K562 (cell line): Measurements from ENCODE around the gene RMI1. TPM values are rescaled to one million over a fixed set of nuclear protein-coding genes. Genes with fewer than 3 reads are reported as not detected.

Source experiments
- ATAC-seq: fragments of 200-7000 bp; cut with Tn5 transposase; 3 replicates; pipeline ENCODE4 v1.9.1; 2020; ENCODE audit warnings: moderate library complexity
- BruUV-seq: library from RNA; stranded (reverse); fragments of 400-500 nt; replicated peaks from 2 replicates; lab custom pipeline; 2021; lab: Mats Ljungman, UMichigan
- CTCF ChIA-PET: fragments of 300-600 bp; formaldehyde crosslinking; extraction: SDS; loops from one replicate; lab custom pipeline; 2021; ENCODE audit warnings: low intra/inter-chr PET ratio; lab: Yijun Ruan, JAX
- POLR2A ChIA-PET: fragments of 300-600, 350-650 bp; sonication (Branson Sonifier 250); formaldehyde crosslinking; extraction: SDS; loops from one replicate; lab custom pipeline; 2021; ENCODE audit warnings: antibody characterized with exemption, inconsistent platforms; lab: Yijun Ruan, JAX
- DNase-seq, 4 experiments: peaks; one replicate each; pipeline versions ENCODE4 v3.0.0 to v3.0.0-alpha.2; 2011 to 2018; ENCODE audit warnings: low spot score in 3 of 4, mixed read lengths in 3 of 4; ENCODE audit errors: extremely low read depth in 1 of 4
- FAIRE-seq: peaks from 2 replicates; lab custom pipeline; 2011; peaks lifted over from hg19 to GRCh38; lab: Jason Lieb, UNC
- H2AFZ ChIP-seq: 2 replicates; pipeline ENCODE4 v1.6.0; 2011; ENCODE audit warnings: low read depth, low read length, control low read depth, inconsistent platforms
- H3K27ac ChIP-seq: fragments of 200-600 bp; 3 replicates; pipeline ENCODE4 v1.8.0; 2011; ENCODE audit warnings: low read depth, mild to moderate bottlenecking, control low read depth, inconsistent platforms, low read length, moderate library complexity, mixed read lengths; ENCODE audit errors: extremely low read depth
- H3K27me3 ChIP-seq, 2 experiments: fragments of 300-600 bp in 1 of 2; 2 replicates in 1 of 2; 3 replicates in 1 of 2; pipeline versions ENCODE4 v1.6.0 to v1.8.0; 2011; ENCODE audit warnings: inconsistent platforms in 2 of 2, low read length in 2 of 2, mild to moderate bottlenecking in 1 of 2, mixed read lengths in 1 of 2, moderate library complexity in 1 of 2; ENCODE audit not compliant: control insufficient read depth in 2 of 2, insufficient read depth in 2 of 2
- H3K36me3 ChIP-seq: fragments of 300-600 bp; 3 replicates; pipeline ENCODE4 v1.8.0; 2011; ENCODE audit warnings: mild to moderate bottlenecking, low read length, inconsistent platforms; ENCODE audit not compliant: control insufficient read depth, insufficient read depth
- H3K4me1 ChIP-seq, 2 experiments: fragments of 200-600 bp in 1 of 2; replicated peaks in 1 of 2; 2 replicates in 1 of 2; 3 replicates in 1 of 2; pipeline versions ENCODE4 v1.5.1 to v1.8.0; 2011; ENCODE audit warnings: inconsistent platforms in 2 of 2, low read length in 2 of 2, mild to moderate bottlenecking in 1 of 2, mixed read lengths in 1 of 2, moderate library complexity in 1 of 2; ENCODE audit not compliant: control insufficient read depth in 2 of 2, insufficient read depth in 2 of 2
- H3K4me2 ChIP-seq: 2 replicates; pipeline ENCODE4 v1.6.1; 2011; ENCODE audit warnings: low read length, control low read depth, inconsistent platforms, mixed read lengths; ENCODE audit not compliant: insufficient read depth
- H3K4me3 ChIP-seq: fragments of 200-600 bp; sonication (generic), shearing (Covaris generic); 2 replicates; pipeline ENCODE4 v1.5.1; 2016; ENCODE audit warnings: control low read depth, inconsistent platforms
- H3K79me2 ChIP-seq: fragments of 200-600 bp; 3 replicates; pipeline ENCODE4 v1.8.0; 2011; ENCODE audit warnings: low read length, inconsistent platforms; ENCODE audit not compliant: control insufficient read depth, insufficient read depth
- H3K9ac ChIP-seq, 2 experiments: 2 replicates each; pipeline versions ENCODE4 v1.6.0 to v1.6.1; 2011; ENCODE audit warnings: low read depth in 2 of 2, low read length in 2 of 2, control low read depth in 1 of 2, inconsistent platforms in 1 of 2, mild to moderate bottlenecking in 1 of 2, mixed read lengths in 1 of 2; ENCODE audit not compliant: insufficient read depth in 1 of 2
- H3K9me1 ChIP-seq: one replicate; pipeline ENCODE4 v1.6.0; 2011; ENCODE audit warnings: inconsistent platforms, mild to moderate bottlenecking, low read length, moderate library complexity; ENCODE audit not compliant: control insufficient read depth, insufficient read depth
- H3K9me3 ChIP-seq: replicated peaks from 2 replicates; pipeline ENCODE4 v1.5.1; 2011; ENCODE audit warnings: low read depth, low read length, inconsistent platforms; ENCODE audit not compliant: control insufficient read depth, insufficient read depth
- H4K20me1 ChIP-seq: replicated peaks from 2 replicates; pipeline ENCODE4 v1.6.1; 2011; ENCODE audit warnings: low read length, inconsistent platforms, mixed read lengths; ENCODE audit not compliant: control insufficient read depth, insufficient read depth
- AFF1 ChIP-seq, 2 experiments: fragments of 450-650 bp; IDR thresholded peaks; 2 replicates each; pipeline ENCODE4 v1.6.1; 2018; ENCODE audit warnings: mild to moderate bottlenecking in 2 of 2, low read depth in 1 of 2; ENCODE audit not compliant: partially characterized antibody in 2 of 2
- CBFA2T3 ChIP-seq: fragments of 450-650 bp; IDR thresholded peaks from 2 replicates; pipeline ENCODE4 v1.6.1; 2017
- ETS1 ChIP-seq: conservative IDR thresholded peaks from 2 replicates; pipeline ENCODE4 v1.6.1; 2011; ENCODE audit warnings: low read depth, mild to moderate bottlenecking, low read length; ENCODE audit not compliant: control insufficient read depth
- FUS ChIP-seq: fragments of 200-400 bp; formaldehyde crosslinking; optimal IDR thresholded peaks from 2 replicates; pipeline ENCODE3; 2017; ENCODE audit warnings: low read depth, low read length
- KLF13 ChIP-seq: fragments of 450-650 bp; IDR thresholded peaks from 2 replicates; pipeline ENCODE4 v1.6.1; 2016; ENCODE audit warnings: missing genetic modification characterization, low read depth, mild to moderate bottlenecking, missing compliant biosample characterization, moderate library complexity, borderline replicate concordance
- L3MBTL2 ChIP-seq: fragments of 450-650 bp; IDR thresholded peaks from 2 replicates; pipeline ENCODE4 v1.6.1; 2016; ENCODE audit warnings: mild to moderate bottlenecking, moderate library complexity
- MAFF ChIP-seq: IDR thresholded peaks from 2 replicates; pipeline ENCODE4 v1.6.1; 2012; ENCODE audit warnings: low read length, improper control_type of control experiment
- MAZ ChIP-seq, 2 experiments: fragments of 450-650 bp in 1 of 2; sonication (generic) in 1 of 2; formaldehyde crosslinking; IDR thresholded peaks in 1 of 2; conservative IDR thresholded peaks in 1 of 2; 2 replicates each; pipeline versions ENCODE4 v1.4.0 to v1.5.0; 2020; ENCODE audit warnings: mild to moderate bottlenecking in 1 of 2, missing genetic modification reagents in 1 of 2
- POLR2G ChIP-seq: fragments of 200-400 bp; formaldehyde crosslinking; IDR thresholded peaks from 2 replicates; pipeline ENCODE4 v1.6.1; 2017; ENCODE audit warnings: low read depth, mild to moderate bottlenecking, antibody characterized with exemption, low read length, moderate library complexity
- PTBP1 ChIP-seq: fragments of 200-400 bp; formaldehyde crosslinking; IDR thresholded peaks from 2 replicates; pipeline ENCODE4 v1.6.1; 2017; ENCODE audit warnings: low read depth, low read length
- SIN3A ChIP-seq, 2 experiments: fragments of 150-350 bp in 1 of 2; IDR thresholded peaks; 2 replicates each; pipeline ENCODE4 v1.6.1; 2011 to 2016; ENCODE audit warnings: borderline replicate concordance in 2 of 2, low read depth in 2 of 2, low read length in 2 of 2, mild to moderate bottlenecking in 2 of 2, moderate library complexity in 2 of 2; ENCODE audit not compliant: control insufficient read depth in 1 of 2
- U2AF2 ChIP-seq: fragments of 200-400 bp; formaldehyde crosslinking; optimal IDR thresholded peaks from 2 replicates; pipeline ENCODE3; 2017; ENCODE audit warnings: low read depth, mild to moderate bottlenecking, low read length
- ZC3H11A ChIP-seq: IDR thresholded peaks from 2 replicates; pipeline ENCODE4 v1.6.1; 2012; ENCODE audit warnings: low read depth, low read length, improper control_type of control experiment
- ZFX ChIP-seq: sonication (generic); formaldehyde crosslinking; IDR thresholded peaks from 2 replicates; pipeline ENCODE4 v1.8.0; 2022; ENCODE audit warnings: mild to moderate bottlenecking, missing genetic modification reagents, moderate library complexity
- WGBS: fragments of 100-300 bp; shearing (Covaris generic); methylation state at CpG from one replicate; pipeline ENCODE4 v1.1.6; 2016; ENCODE audit warnings: low coverage, mixed read lengths; ENCODE audit not compliant: insufficient coverage; ENCODE audit errors: missing lambda C conversion rate; 5-methylcytosine and 5-hydroxymethylcytosine counted together
- in situ Hi-C: fragments of 300-500 bp; cut with MboI; formaldehyde crosslinking; loops from 4 replicates; pipeline ENCODE4 v1.15.0; 2018; ENCODE audit warnings: inconsistent platforms, mixed read lengths
- intact Hi-C: fragments of 100-400 bp; cut with micrococcal nuclease; formaldehyde crosslinking; loops from 2 replicates; pipeline ENCODE4 v1.14.2; 2022
- polyA plus RNA-seq, 8 experiments: library from polyadenylated mRNA; depleted of rRNA in 4 of 8; stranded (reverse) in 5 of 8; unstranded in 3 of 8; fragments of >200 nt; fragmentation: Nextera tagmentation in 2 of 8; fragmentation: Illumina TruSeq in 1 of 8; extraction: Ambion mirVana in 2 of 8; extraction: Trizol in 1 of 8; gene quantifications; 2 replicates each; pipeline versions ENCODE4 v1.2.1 to v1.2.3, GENCODE V29; 2011 to 2014; ENCODE audit warnings: inconsistent platforms in 1 of 8, missing spikeins in 1 of 8
- total RNA-seq, 7 experiments: library from RNA; depleted of rRNA in 6 of 7; stranded (reverse); fragments of >200 nt in 6 of 7; fragmentation: Illumina TruSeq in 2 of 7; extraction: Trizol in 2 of 7; gene quantifications; 2 replicates each; pipeline versions ENCODE4 v1.2.1 to v1.2.3, GENCODE V29; 2011 to 2021; ENCODE audit warnings: low replicate concordance in 1 of 7
- TF ChIP-seq, protein P1 (sequence below): fragments of 250-450 bp; sonication (Bioruptor Pico); IDR thresholded peaks from 2 replicates; pipeline ENCODE4 v1.5.0; 2020; ENCODE audit warnings: mild to moderate bottlenecking

RMI1 gene
- total and polyA plus RNA-seq, 9 of the 15 experiments (the other 6 are each of a cell fraction or from before 2014, with no cell fraction given): 3.0 to 17.4 (median 10.6) TPM

DNA sequence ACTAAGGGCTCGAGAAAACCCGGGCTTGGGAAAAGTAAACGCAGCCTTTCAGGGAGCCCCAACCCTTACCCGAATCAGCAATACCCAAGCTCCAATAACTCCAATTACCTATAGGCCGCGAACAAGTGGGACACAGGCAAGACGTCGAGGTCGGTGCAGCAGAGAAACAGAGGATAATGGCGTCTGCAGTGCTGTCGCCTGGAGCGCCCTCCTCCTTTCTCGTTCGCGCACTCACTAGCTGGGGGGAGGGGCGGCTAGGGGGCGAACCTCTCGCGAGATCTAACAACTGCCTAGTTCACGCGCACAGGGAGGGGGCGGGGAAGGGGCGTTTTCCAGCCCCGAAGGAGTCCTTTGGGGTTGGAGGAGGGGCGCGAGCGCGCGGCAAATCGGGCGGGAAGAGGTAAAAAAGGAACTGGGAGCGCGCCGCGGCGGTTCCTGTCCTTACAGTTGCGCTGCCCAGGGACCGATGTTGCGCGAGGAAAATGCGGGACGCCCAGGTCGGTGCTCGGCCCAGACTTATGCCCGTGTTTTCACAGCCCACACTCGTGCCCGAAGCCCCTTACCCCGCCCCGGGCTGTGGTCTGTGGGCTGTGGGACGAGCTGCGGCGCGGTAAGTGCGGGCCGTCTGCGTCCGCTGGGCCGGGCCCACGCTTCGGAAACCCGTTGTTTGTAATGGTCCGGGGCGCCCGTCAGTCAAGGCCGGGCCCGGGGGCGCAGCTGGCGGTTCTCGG is at the start of gene RMI1 (continued):
- TF ChIP-seq SIN3A (IDR thresholded peaks at IDR 0.05; ENCODE audit: borderline replicate concordance in 2 of 2, control insufficient read depth in 1 of 2, low read depth in 2 of 2, low read length in 2 of 2) (0 out of 4 replicates have a peak, but pooled peaks of 1 of the 2 experiments have one; percentile 53), U2AF2 (no peak), FUS (no peak), MAZ (CRISPR knock-in tag; conservative IDR thresholded peaks at IDR 0.05 in 1 of 2, IDR thresholded peaks at IDR 0.05 in 1 of 2) (peak; percentile 41 to 53; a peak in 3 of 4 replicates), ZC3H11A (no peak), CBFA2T3 (no peak), KLF13 (peak; percentile 88), L3MBTL2 (peak; percentile 91), PTBP1 (no peak), ZFX (CRISPR knock-in tag) (peak; percentile 89), POLR2G (peak; percentile 82)

- intact Hi-C loops: no loop called here
- in situ Hi-C loops: no loop called here
- Histone ChIP-seq H3K79me2 (no peaks in the 10 kb centered on the region), H3K4me2 (no peak overlapping the region), H3K4me3 (no peak overlapping the region), H3K9ac (no peak overlapping the region), H3K9me1 (no peaks in the 10 kb centered on the region), H3K9me3 (no peaks in the 10 kb centered on the region), H2AFZ (no peak overlapping the region), H3K36me3 (no peaks in the 10 kb centered on the region), H4K20me1 (no peaks in the 10 kb centered on the region), H3K27ac (no peak overlapping the region), H3K27me3 (no peaks in the 10 kb centered on the region), H3K4me1 (no peaks in the 10 kb centered on the region)
- FAIRE-seq: no peak
- CTCF ChIA-PET: no interaction called here
- ATAC-seq: no peak
- POLR2A ChIA-PET: no interaction called here
- BruUV-seq: no TSS peak
- no peak for DNase-seq
- 78% methylated on average over 5 of the region's 5 CpGs for WGBS
- TF ChIP-seq MAFF (no peak), AFF1 (IDR thresholded peaks at IDR 0.05; ENCODE audit: low read depth in 1 of 2, partially characterized antibody in 2 of 2) (no peak), ETS1 (no peak)
- TF ChIP-seq, protein P1, sequence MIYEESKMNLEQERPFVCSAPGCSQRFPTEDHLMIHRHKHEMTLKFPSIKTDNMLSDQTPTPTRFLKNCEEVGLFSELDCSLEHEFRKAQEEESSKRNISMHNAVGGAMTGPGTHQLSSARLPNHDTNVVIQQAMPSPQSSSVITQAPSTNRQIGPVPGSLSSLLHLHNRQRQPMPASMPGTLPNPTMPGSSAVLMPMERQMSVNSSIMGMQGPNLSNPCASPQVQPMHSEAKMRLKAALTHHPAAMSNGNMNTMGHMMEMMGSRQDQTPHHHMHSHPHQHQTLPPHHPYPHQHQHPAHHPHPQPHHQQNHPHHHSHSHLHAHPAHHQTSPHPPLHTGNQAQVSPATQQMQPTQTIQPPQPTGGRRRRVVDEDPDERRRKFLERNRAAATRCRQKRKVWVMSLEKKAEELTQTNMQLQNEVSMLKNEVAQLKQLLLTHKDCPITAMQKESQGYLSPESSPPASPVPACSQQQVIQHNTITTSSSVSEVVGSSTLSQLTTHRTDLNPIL (CRISPR knock-in tag): no peak
These were observed 49.7 kb upstream of the RMI1 start for GRCh38 chr9:83930881-83931280.
